ENCODE measurements around the gene SNRPA. TPM values are rescaled to one million over a fixed set of nuclear protein-coding genes. Genes with fewer than 3 reads are reported as not detected.
"Not testable (repeated sequence)": the region's sequence is repeated elsewhere in the genome, so short reads cannot be mapped to it uniquely, and the experiment has no call there.

SNRPA gene
- total and polyA plus RNA-seq, 5 donors from 2014 or later, result 36.3 to 78.6 (median 43.8) TPM

GRCh38 chr19:40808021-40808325, 57.0 kb downstream of the SNRPA start:
- H3K27me3 ChIP-seq (ENCODE audit: control insufficient read depth, insufficient read depth, low read length), result no peaks in the 10 kb centered on the region
- Mint-ChIP-seq H3K4me1 (peaks cover 15 to 84% (median 64%) of the 10 kb centered on the region in 4 donors), H3K36me3 (peaks cover 8% of the 10 kb centered on the region), H3K9me3 (peaks cover 0 to 2% (median 0%) of the 10 kb centered on the region in 7 donors), H3K4me3 (peak overlapping the region in 3 of 4 donors; percentile 3 to 88 (median 70)), H3K27me3 (peaks cover 20% of the 10 kb centered on the region), H3K27ac (peak overlapping the region in 2 of 3 donors; percentile 83 to 97)
- peaks cover 71% of the 10 kb centered on the region for H3K4me1 ChIP-seq (ENCODE audit: control insufficient read depth, insufficient read depth, low read length, poor library complexity, severe bottlenecking)
- H3K4me3 ChIP-seq (ENCODE audit: low read depth, low read length), result no peak overlapping the region
- DNase-seq (no peak), ATAC-seq (ENCODE audit: low read depth in 2 of 2) (no peak)
- H3K36me3 ChIP-seq (ENCODE audit: control insufficient read depth, insufficient read depth, low read length), result peaks cover 28% of the 10 kb centered on the region
- no peaks in the 10 kb centered on the region for H3K9me3 ChIP-seq (ENCODE audit: control insufficient read depth in 2 of 2, low read length in 2 of 2)
- H3K27ac ChIP-seq (ENCODE audit: insufficient read depth, low read length, poor library complexity, severe bottlenecking), result peak overlapping the region; percentile 88

GRCh38 chr19:40808497-40808896, 57.5 kb downstream of the SNRPA start:
- H3K27ac ChIP-seq (ENCODE audit: insufficient read depth, low read length, poor library complexity, severe bottlenecking), result peak overlapping the region; percentile 88
- ATAC-seq (ENCODE audit: low read depth in 2 of 2), result no peak
- peak overlapping the region in 2 of 3 donors; percentile 60 to 83 for H3K27ac Mint-ChIP-seq

GRCh38 chr19:40809358-40810086, 58.5 kb downstream of the SNRPA start:
- H3K27me3 Mint-ChIP-seq, result peaks cover 20% of the 10 kb centered on the region
- Histone ChIP-seq H3K27me3 (ENCODE audit: control insufficient read depth, insufficient read depth, low read length) (no peaks in the 10 kb centered on the region), H3K27ac (ENCODE audit: insufficient read depth, low read length, poor library complexity, severe bottlenecking) (no peak overlapping the region), H3K4me3 (ENCODE audit: low read depth, low read length) (no peak overlapping the region), H3K9me3 (ENCODE audit: control insufficient read depth in 2 of 2, low read length in 2 of 2) (no peaks in the 10 kb centered on the region), H3K36me3 (ENCODE audit: control insufficient read depth, insufficient read depth, low read length) (peaks cover 28% of the 10 kb centered on the region), H3K4me1 (ENCODE audit: control insufficient read depth, insufficient read depth, low read length, poor library complexity, severe bottlenecking) (peaks cover 55% of the 10 kb centered on the region)
- H3K4me3 Mint-ChIP-seq, result peak overlapping the region; percentile 43 to 95 (median 54)
- peak overlapping the region in 1 of 3 donors; percentile 72 for H3K27ac Mint-ChIP-seq
- peaks cover 0 to 2% (median 0%) of the 10 kb centered on the region in 7 donors for H3K9me3 Mint-ChIP-seq
- peaks cover 8% of the 10 kb centered on the region for H3K36me3 Mint-ChIP-seq
- ATAC-seq (ENCODE audit: low read depth in 2 of 2), result no peak
- DNase-seq, result no peak
- peaks cover 11 to 72% (median 51%) of the 10 kb centered on the region in 4 donors for H3K4me1 Mint-ChIP-seq

More at GRCh38 chr19:40808497-40808896, 57.5 kb downstream of the SNRPA start:
- Mint-ChIP-seq H3K4me3 (peak overlapping the region in 1 of 4 donors; percentile 16), H3K4me1 (peaks cover 15 to 79% (median 59%) of the 10 kb centered on the region in 4 donors), H3K27me3 (peaks cover 20% of the 10 kb centered on the region), H3K36me3 (peaks cover 8% of the 10 kb centered on the region), H3K9me3 (peaks cover 0 to 2% (median 0%) of the 10 kb centered on the region in 7 donors)
- H3K36me3 ChIP-seq (ENCODE audit: control insufficient read depth, insufficient read depth, low read length), result peaks cover 28% of the 10 kb centered on the region
- H3K4me3 ChIP-seq (ENCODE audit: low read depth, low read length), result no peak overlapping the region
- no peaks in the 10 kb centered on the region for H3K9me3 ChIP-seq (ENCODE audit: control insufficient read depth in 2 of 2, low read length in 2 of 2)
- H3K4me1 ChIP-seq (ENCODE audit: control insufficient read depth, insufficient read depth, low read length, poor library complexity, severe bottlenecking), result peaks cover 65% of the 10 kb centered on the region
- DNase-seq, result no peak
- H3K27me3 ChIP-seq (ENCODE audit: control insufficient read depth, insufficient read depth, low read length), result no peaks in the 10 kb centered on the region

GRCh38 chr19:40810160-40810559, 59.2 kb downstream of the SNRPA start:
- no peaks in the 10 kb centered on the region for H3K9me3 ChIP-seq (ENCODE audit: control insufficient read depth in 2 of 2, low read length in 2 of 2)
- H3K27ac Mint-ChIP-seq, result peak overlapping the region in 2 of 3 donors; percentile 32 to 72
- H3K36me3 ChIP-seq (ENCODE audit: control insufficient read depth, insufficient read depth, low read length), result peaks cover 28% of the 10 kb centered on the region
- H3K27me3 ChIP-seq (ENCODE audit: control insufficient read depth, insufficient read depth, low read length), result no peaks in the 10 kb centered on the region
- peaks cover 6 to 70% (median 44%) of the 10 kb centered on the region in 4 donors for H3K4me1 Mint-ChIP-seq
- no peak overlapping the region for H3K4me3 ChIP-seq (ENCODE audit: low read depth, low read length)
- peaks cover 25% of the 10 kb centered on the region for H3K27me3 Mint-ChIP-seq
- no peak overlapping the region for H3K27ac ChIP-seq (ENCODE audit: insufficient read depth, low read length, poor library complexity, severe bottlenecking)
- DNase-seq (no peak), ATAC-seq (ENCODE audit: low read depth in 2 of 2) (no peak)
- peaks cover 0 to 2% (median 0%) of the 10 kb centered on the region in 7 donors for H3K9me3 Mint-ChIP-seq
- peak overlapping the region in 3 of 4 donors; percentile 88 to 95 (median 95) for H3K4me3 Mint-ChIP-seq
- H3K36me3 Mint-ChIP-seq, result peaks cover 8% of the 10 kb centered on the region
- H3K4me1 ChIP-seq (ENCODE audit: control insufficient read depth, insufficient read depth, low read length, poor library complexity, severe bottlenecking), result peaks cover 49% of the 10 kb centered on the region

GRCh38 chr19:40810649-40811408, 59.8 kb downstream of the SNRPA start:
- not testable (repeated sequence) for H3K36me3 Mint-ChIP-seq; H3K9me3 ChIP-seq (ENCODE audit: control insufficient read depth in 2 of 2, low read length in 2 of 2); H3K27me3 ChIP-seq (ENCODE audit: control insufficient read depth, insufficient read depth, low read length); H3K27ac ChIP-seq (ENCODE audit: insufficient read depth, low read length, poor library complexity, severe bottlenecking); H3K9me3 Mint-ChIP-seq
- H3K27me3 Mint-ChIP-seq, result peaks cover 25% of the 10 kb centered on the region
- peak overlapping the region; percentile 72 to 95 (median 86) for H3K27ac Mint-ChIP-seq
- peak overlapping the region; percentile 37 for H3K4me3 ChIP-seq (ENCODE audit: low read depth, low read length)
- H3K36me3 ChIP-seq (ENCODE audit: control insufficient read depth, insufficient read depth, low read length), result peaks cover 23% of the 10 kb centered on the region
- H3K4me1 ChIP-seq (ENCODE audit: control insufficient read depth, insufficient read depth, low read length, poor library complexity, severe bottlenecking), result peaks cover 42% of the 10 kb centered on the region
- peaks cover 5 to 63% (median 39%) of the 10 kb centered on the region in 4 donors for H3K4me1 Mint-ChIP-seq
- peak; percentile 38 to 61 (median 54) for DNase-seq
- H3K4me3 Mint-ChIP-seq, result peak overlapping the region; percentile 88 to 95 (median 95)
- ATAC-seq (ENCODE audit: low read depth in 2 of 2), result peak; percentile 62 to 71

GRCh38 chr19:40811478-40812341, 60.7 kb downstream of the SNRPA start:
- Mint-ChIP-seq H3K4me3 (peak overlapping the region; percentile 88 to 95 (median 95)), H3K4me1 (peaks cover 5 to 54% (median 31%) of the 10 kb centered on the region in 4 donors), H3K27me3 (peaks cover 25% of the 10 kb centered on the region), H3K36me3 (peaks cover 7% of the 10 kb centered on the region), H3K27ac (peak overlapping the region in 2 of 3 donors; percentile 72 to 90), H3K9me3 (peaks cover 0 to 2% (median 0%) of the 10 kb centered on the region in 7 donors)
- Histone ChIP-seq H3K9me3 (ENCODE audit: control insufficient read depth in 2 of 2, low read length in 2 of 2) (no peaks in the 10 kb centered on the region), H3K4me3 (ENCODE audit: low read depth, low read length) (peak overlapping the region; percentile 37), H3K27ac (ENCODE audit: insufficient read depth, low read length, poor library complexity, severe bottlenecking) (no peak overlapping the region), H3K36me3 (ENCODE audit: control insufficient read depth, insufficient read depth, low read length) (peaks cover 23% of the 10 kb centered on the region), H3K4me1 (ENCODE audit: control insufficient read depth, insufficient read depth, low read length, poor library complexity, severe bottlenecking) (peaks cover 33% of the 10 kb centered on the region), H3K27me3 (ENCODE audit: control insufficient read depth, insufficient read depth, low read length) (no peaks in the 10 kb centered on the region)
- DNase-seq, result no peak
- no peak for ATAC-seq (ENCODE audit: low read depth in 2 of 2)

- not testable (repeated sequence) for H3K9me3 Mint-ChIP-seq; H3K36me3 Mint-ChIP-seq; H3K4me3 ChIP-seq (ENCODE audit: low read depth, low read length); H3K27me3 ChIP-seq (ENCODE audit: control insufficient read depth, insufficient read depth, low read length); H3K27ac ChIP-seq (ENCODE audit: insufficient read depth, low read length, poor library complexity, severe bottlenecking); H3K9me3 ChIP-seq (ENCODE audit: control insufficient read depth in 2 of 2, low read length in 2 of 2); ATAC-seq (ENCODE audit: low read depth in 2 of 2); DNase-seq
- Histone ChIP-seq H3K36me3 (ENCODE audit: control insufficient read depth, insufficient read depth, low read length) (peaks cover 20% of the 10 kb centered on the region), H3K4me1 (ENCODE audit: control insufficient read depth, insufficient read depth, low read length, poor library complexity, severe bottlenecking) (peaks cover 25% of the 10 kb centered on the region)
- Mint-ChIP-seq H3K4me1 (peaks cover 5 to 49% (median 24%) of the 10 kb centered on the region in 4 donors), H3K27me3 (peaks cover 25% of the 10 kb centered on the region), H3K4me3 (peak overlapping the region; percentile 88 to 95 (median 94)), H3K27ac (peak overlapping the region; percentile 64 to 93 (median 85))
These were observed 61.6 kb downstream of the SNRPA start for GRCh38 chr19:40812571-40812970.

Measured in CD4-positive, CD25-positive, alpha-beta regulatory T cell (primary cell).